IPS DF 6.9 (cell line): ENCODE data around the gene ANK3.

Experiments
- DNase-seq: peaks from one replicate; pipeline ENCODE4 v3.0.0-alpha.2; 2013; ENCODE audit warnings: low read depth, low spot score
- H3K27ac ChIP-seq: one replicate; pipeline ENCODE4 v1.5.1; 2013; ENCODE audit warnings: low read length, control low read depth
- H3K27me3 ChIP-seq: 2 replicates; pipeline ENCODE4 v1.6.1; 2013; ENCODE audit warnings: mild to moderate bottlenecking, low read length; ENCODE audit not compliant: control insufficient read depth, insufficient read depth
- H3K36me3 ChIP-seq: 2 replicates; pipeline ENCODE4 v1.6.1; 2013; ENCODE audit warnings: low read length; ENCODE audit not compliant: control insufficient read depth, insufficient read depth
- H3K4me1 ChIP-seq: 2 replicates; pipeline ENCODE4 v1.6.1; 2013; ENCODE audit warnings: low read length; ENCODE audit not compliant: control insufficient read depth, insufficient read depth
- H3K4me3 ChIP-seq: 2 replicates; pipeline ENCODE4 v1.5.1; 2013; ENCODE audit warnings: mild to moderate bottlenecking, low read length
- H3K9me3 ChIP-seq: 2 replicates; pipeline ENCODE4 v1.6.1; 2013; ENCODE audit warnings: low read length, inconsistent platforms; ENCODE audit not compliant: control insufficient read depth, insufficient read depth
- WGBS: extraction: QIAGEN DNeasy Blood & Tissue Kit; methylation state at CpG from one replicate; pipeline ENCODE4 v1.1.7; 2013; ENCODE audit warnings: mixed read lengths, missing lambda C conversion rate; ENCODE audit not compliant: insufficient read length, insufficient coverage; 5-methylcytosine and 5-hydroxymethylcytosine counted together

ANK3 gene

DNA sequence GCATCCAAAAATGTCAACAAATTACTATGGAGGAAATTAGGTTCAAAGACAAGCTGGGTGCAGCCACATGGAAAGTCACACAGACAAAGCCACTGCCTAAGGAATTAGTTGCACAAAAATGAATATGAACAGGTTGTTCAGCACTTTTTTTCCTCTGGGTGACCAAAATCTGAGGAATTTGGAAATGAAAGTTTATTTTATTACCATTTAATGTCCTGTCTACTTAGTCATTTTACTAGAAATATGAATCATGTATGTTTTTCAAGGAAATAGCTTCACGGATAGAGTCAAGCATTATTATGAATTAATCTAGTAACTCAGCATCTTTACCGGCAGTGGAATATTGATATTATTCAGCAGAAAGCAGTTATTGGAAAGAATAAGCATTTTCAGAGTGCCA is 106.3 kb downstream of the ANK3 start:
- no peaks in the 10 kb centered on the region for H3K9me3 ChIP-seq
- peaks cover 2% of the 10 kb centered on the region; the same call in 1 of the 2 replicates for H3K4me1 ChIP-seq
- H3K27ac ChIP-seq: no peak overlapping the region
- no peak for DNase-seq
- WGBS: no CpG with 5 or more reads among the region's 2 CpGs
- H3K4me3 ChIP-seq: no peak overlapping the region
- no peaks in the 10 kb centered on the region for H3K27me3 ChIP-seq
- H3K36me3 ChIP-seq: no peaks in the 10 kb centered on the region

DNA sequence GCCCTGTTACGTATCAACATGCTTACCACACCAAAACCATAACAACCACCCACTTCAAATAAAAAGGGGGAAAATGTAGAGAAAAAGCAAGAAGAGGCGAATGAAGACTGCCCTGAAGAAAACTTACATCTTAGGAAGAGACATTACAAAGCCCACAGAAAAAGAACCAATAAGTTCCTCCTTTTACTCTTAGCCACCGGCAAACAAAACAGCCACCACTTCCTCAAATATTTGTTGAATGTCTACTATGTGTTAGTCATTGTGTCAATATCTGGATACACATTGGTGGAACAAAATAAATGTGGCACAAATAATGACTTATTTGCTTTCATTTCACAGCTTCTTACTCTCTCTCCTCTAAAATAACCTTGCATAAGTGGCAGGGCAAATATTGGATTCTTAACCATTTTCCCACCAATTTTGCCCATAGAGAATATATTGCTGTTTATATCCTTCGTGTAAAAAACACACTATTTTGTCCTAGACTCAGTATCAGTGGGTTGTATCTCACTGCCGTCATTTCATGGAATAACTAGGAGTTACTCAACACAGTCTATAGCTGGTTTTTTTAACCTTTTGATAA is 106.8 kb downstream of the ANK3 start:
- Histone ChIP-seq H3K4me3 (no peak overlapping the region), H3K27me3 (no peaks in the 10 kb centered on the region), H3K36me3 (no peaks in the 10 kb centered on the region), H3K4me1 (peaks cover 2% of the 10 kb centered on the region; the same call in 1 of the 2 replicates), H3K9me3 (no peaks in the 10 kb centered on the region), H3K27ac (no peak overlapping the region)
- DNase-seq: no peak
- 92% methylated on average over 1 of the region's 5 CpGs for WGBS

GRCh38 chr10:60281792-60282353 is 107.8 kb downstream of the ANK3 start:
- no peak for DNase-seq
- no peak overlapping the region for H3K27ac ChIP-seq

DNA sequence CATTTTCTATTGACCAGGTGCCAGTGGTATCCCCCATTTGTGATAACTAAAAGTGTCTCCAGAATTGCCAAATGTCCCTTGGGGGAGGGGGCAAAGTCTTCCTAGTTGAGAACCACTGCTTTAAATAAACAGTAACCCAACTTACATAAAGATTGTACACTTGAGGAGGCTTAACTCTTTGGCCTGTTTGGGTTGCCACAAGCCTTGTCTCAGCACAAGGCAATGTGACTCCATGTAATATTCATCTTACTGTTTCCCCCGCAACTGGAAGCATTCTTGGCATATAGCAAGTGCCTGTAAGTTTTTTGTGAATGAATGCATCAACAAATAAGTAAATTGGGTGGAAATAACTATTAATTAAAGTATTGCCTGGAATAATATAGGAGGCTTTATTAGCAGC is 108.3 kb downstream of the ANK3 start:
- Histone ChIP-seq H3K27me3 (no peaks in the 10 kb centered on the region), H3K27ac (no peak overlapping the region), H3K4me3 (no peak overlapping the region), H3K9me3 (no peaks in the 10 kb centered on the region), H3K36me3 (no peaks in the 10 kb centered on the region), H3K4me1 (peaks cover 2% of the 10 kb centered on the region; the same call in 1 of the 2 replicates)
- no CpG with 5 or more reads among the region's 1 CpG for WGBS
- DNase-seq: no peak

More at GRCh38 chr10:60281792-60282353, 107.8 kb downstream of the ANK3 start:
- no peaks in the 10 kb centered on the region for H3K36me3 ChIP-seq
- H3K9me3 ChIP-seq: no peaks in the 10 kb centered on the region
- H3K27me3 ChIP-seq: no peaks in the 10 kb centered on the region
- WGBS: no CpG with 5 or more reads among the region's 6 CpGs
- H3K4me3 ChIP-seq: no peak overlapping the region
- peaks cover 2% of the 10 kb centered on the region; the same call in 1 of the 2 replicates for H3K4me1 ChIP-seq

- no CpG with 5 or more reads among the region's 2 CpGs for WGBS
- DNase-seq: no peak
- Histone ChIP-seq H3K36me3 (no peaks in the 10 kb centered on the region), H3K4me3 (no peak overlapping the region), H3K4me1 (peaks cover 2% of the 10 kb centered on the region; the same call in 1 of the 2 replicates), H3K27ac (no peak overlapping the region), H3K9me3 (no peaks in the 10 kb centered on the region), H3K27me3 (no peaks in the 10 kb centered on the region)
Measured at GRCh38 chr10:60280475-60280874, 109.2 kb downstream of the ANK3 start.

DNA sequence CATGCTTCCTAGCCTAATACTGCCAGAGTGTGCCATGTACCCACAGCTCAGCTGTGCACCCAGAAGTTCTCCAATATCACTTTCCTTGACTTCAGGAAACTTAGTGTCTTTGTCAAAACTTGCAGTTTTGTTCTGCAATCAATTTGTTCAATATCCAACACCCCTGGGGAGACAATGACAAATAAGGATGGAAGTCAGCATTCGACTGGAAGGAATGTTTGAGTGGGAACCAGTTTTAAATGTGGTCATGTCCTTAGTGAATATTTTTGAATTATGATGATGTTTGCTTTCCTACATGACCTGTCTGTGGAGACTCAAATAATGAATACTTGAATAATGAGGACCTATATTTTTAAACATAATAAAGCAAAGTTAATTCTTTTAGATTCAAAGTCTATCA is 112.0 kb downstream of the ANK3 start:
- Histone ChIP-seq H3K27me3 (no peaks in the 10 kb centered on the region), H3K4me1 (peaks cover 2% of the 10 kb centered on the region; the same call in 1 of the 2 replicates), H3K9me3 (no peaks in the 10 kb centered on the region), H3K36me3 (no peaks in the 10 kb centered on the region; the same call in 1 of the 2 replicates), H3K27ac (no peak overlapping the region), H3K4me3 (no peak overlapping the region)
- no CpG with 5 or more reads among the region's 1 CpG for WGBS
- DNase-seq: no peak

DNA sequence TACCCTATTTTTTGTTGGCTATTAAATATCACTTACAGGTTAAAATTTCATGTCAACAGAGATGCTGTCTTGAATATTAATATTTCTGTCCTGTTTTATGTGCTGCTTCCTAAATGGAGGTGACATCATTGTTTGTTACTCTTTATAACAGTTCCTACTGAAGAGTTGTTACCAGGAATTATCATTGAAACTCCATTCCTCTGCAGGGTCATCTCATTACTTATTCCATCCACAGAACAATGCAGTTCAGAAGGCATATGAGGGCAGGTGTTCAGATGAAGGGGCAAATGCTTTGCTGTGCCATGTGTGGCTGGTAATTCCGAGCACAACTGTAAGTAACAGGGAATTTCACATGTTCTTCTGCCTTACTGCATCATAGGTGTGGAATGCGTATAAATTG is 113.4 kb downstream of the ANK3 start:
- Histone ChIP-seq H3K9me3 (no peaks in the 10 kb centered on the region), H3K27me3 (no peaks in the 10 kb centered on the region), H3K27ac (no peak overlapping the region), H3K4me1 (peaks cover 1% of the 10 kb centered on the region; the same call in 1 of the 2 replicates), H3K4me3 (no peak overlapping the region), H3K36me3 (no peaks in the 10 kb centered on the region; the same call in 1 of the 2 replicates)
- no peak for DNase-seq
- no CpG with 5 or more reads among the region's 2 CpGs for WGBS

DNA sequence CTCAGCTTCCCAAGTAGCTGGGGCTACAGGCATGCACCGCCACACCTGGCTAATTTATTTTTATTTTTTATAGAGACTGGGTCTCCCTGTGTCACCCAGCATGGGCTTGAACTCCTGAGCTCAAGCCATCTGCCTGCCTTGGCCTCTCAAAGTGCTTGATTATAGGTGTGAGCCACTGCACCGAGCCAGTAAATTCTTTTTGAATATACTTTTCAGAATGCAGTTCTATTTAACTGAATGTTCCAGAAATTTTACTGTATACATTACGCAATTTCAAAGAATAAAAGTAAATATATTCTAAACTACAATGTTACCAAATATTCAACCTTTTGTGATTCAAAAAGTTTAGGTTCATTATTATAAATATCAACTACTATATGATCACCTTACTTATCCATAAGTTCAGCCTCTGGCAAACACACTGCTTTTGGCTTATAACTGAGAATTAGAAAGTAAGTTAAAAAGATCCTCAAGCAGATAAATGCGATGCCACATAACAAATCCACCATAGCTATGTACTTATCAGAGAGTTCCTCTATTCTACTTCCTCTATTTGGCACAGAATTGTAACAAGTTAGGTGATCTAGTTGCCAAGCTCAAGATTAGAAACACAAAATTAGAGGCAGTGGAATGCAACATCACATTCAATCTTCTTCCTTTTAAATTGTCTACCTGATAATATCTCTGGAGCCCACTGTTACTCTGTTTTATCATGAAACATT is 118.2 kb downstream of the ANK3 start:
- no CpG with 5 or more reads among the region's 4 CpGs for WGBS
- DNase-seq: no peak
- no peaks in the 10 kb centered on the region for H3K4me1 ChIP-seq

DNA sequence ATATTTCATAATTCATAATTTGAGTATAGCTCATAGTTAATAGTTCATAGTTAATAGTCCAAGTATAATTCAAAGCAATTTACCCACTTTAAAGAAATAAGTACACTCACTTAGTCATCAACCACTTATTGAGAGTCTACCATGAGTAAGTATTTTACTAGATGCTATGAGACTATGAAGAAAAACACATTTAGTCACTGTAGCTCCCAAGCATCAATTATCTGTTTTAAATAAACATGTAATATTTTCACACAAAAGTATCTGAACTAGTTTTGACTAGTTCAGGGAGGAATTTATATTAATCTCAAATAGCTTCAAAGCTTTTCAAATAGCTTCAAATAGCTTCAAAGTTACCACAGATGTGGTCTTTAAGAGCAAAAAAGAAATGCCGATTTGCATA is 119.2 kb downstream of the ANK3 start:
- no peak for DNase-seq
- Histone ChIP-seq H3K4me3 (no peak overlapping the region), H3K27me3 (no peaks in the 10 kb centered on the region), H3K27ac (no peak overlapping the region), H3K4me1 (no peaks in the 10 kb centered on the region), H3K9me3 (no peaks in the 10 kb centered on the region), H3K36me3 (no peaks in the 10 kb centered on the region; the same call in 1 of the 2 replicates)
- WGBS: no CpG with 5 or more reads among the region's 1 CpG

More for the DNA sequence above, 118.2 kb downstream of the ANK3 start:
- Histone ChIP-seq H3K27me3 (no peaks in the 10 kb centered on the region), H3K36me3 (no peaks in the 10 kb centered on the region; the same call in 1 of the 2 replicates), H3K27ac (no peak overlapping the region), H3K4me3 (no peak overlapping the region), H3K9me3 (no peaks in the 10 kb centered on the region)

DNA sequence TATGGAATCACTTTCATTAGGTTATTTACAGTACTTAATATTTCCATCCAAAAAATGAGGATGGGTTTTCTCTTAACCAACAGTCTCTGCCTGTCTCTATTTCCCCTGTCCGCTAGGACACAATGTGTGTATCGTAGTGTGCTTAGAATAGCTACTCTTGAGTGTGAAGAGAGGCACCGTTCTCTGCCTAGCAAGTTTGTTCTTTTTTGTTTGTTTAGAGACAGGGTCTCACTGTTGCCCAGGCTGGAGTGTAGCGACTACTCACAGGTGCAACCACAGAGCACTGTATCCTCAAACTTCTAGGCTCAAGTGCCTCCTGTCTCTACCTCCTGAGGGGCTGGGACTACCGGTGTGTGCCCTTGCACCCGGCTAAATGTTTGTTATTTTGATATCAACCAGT is 121.9 kb downstream of the ANK3 start:
- DNase-seq: no peak
- H3K27me3 ChIP-seq: no peaks in the 10 kb centered on the region
- no peak overlapping the region for H3K4me3 ChIP-seq
- H3K36me3 ChIP-seq: no peaks in the 10 kb centered on the region
- no peak overlapping the region for H3K27ac ChIP-seq
- H3K9me3 ChIP-seq: no peaks in the 10 kb centered on the region
- no CpG with 5 or more reads among the region's 6 CpGs for WGBS
- no peaks in the 10 kb centered on the region for H3K4me1 ChIP-seq
